GM18520 (cell line): Measurements from ENCODE around the gene PYGM.
A peak's percentile ranks its signal among the peaks of the same experiment; 100 is the strongest.

Source experiments
- ATAC-seq: cut with Tn5 transposase; IDR thresholded peaks from one replicate; pipeline ENCODE4 v1.9.1; 2021; ENCODE audit not compliant: unreplicated experiment

PYGM gene

GRCh38 chr11:64759722-64760719 is at the start of gene PYGM:
Gene PYGM, minus strand, starts transcription at chr11:64759974. Its CDS starts 76 bp downstream, at chr11:64759898.
- no peak for ATAC-seq

- no peak for ATAC-seq
Observed at GRCh38 chr11:64805481-64805880, 45.7 kb upstream of the PYGM start.

- ATAC-seq: no peak
Observed at GRCh38 chr11:64804346-64805210, 44.8 kb upstream of the PYGM start.

- no peak for ATAC-seq
Observed at GRCh38 chr11:64803846-64804345, 44.1 kb upstream of the PYGM start.

- ATAC-seq: peak; percentile 47
Observed at GRCh38 chr11:64803158-64803845, 43.5 kb upstream of the PYGM start, which contains the start of gene MAP4K2. Gene MAP4K2, minus strand, starts transcription at chr11:64803214. Its CDS starts 65 bp downstream, at chr11:64803149.

DNA sequence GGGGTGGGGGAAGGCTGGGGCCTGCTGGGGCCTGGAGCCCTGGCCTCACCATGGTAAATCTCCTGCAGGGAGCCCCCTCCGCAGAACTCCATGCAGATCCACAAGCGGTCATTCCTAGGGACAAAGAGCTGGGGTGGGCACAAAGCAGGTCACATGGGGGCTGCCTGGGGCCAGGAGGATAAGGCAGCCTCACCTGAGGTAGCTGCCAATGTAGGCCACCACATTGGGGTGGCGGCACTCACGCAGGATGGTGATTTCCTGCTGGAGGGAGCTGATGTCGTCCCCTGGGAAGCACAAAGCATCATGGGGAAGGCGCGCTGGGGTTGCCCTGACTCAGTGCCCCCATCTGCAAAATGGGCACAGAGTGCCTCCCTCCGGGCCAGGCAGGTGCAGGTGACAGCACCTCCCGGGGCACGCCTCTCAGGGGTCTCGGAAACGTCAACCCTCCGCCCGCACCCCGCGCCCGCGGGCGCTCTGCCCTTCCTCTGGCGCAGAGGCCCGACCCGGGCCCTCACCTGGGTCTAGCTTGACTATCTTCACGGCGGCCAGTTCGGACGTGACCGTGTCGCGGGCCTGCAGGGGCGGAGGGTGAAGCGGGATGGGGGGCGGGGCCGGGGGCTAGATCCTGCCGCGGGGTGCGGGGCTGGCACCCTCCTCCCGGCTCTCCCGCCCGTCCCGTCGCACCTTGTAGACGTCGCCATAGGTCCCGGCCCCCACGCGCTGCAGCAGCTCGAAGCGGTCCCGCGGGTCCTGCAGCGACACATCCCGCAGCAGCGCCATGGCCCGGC is 42.8 kb upstream of the PYGM start:
- ATAC-seq: peak; percentile 18

- no peak for ATAC-seq
Observed at GRCh38 chr11:64801561-64802369, 42.0 kb upstream of the PYGM start.

- ATAC-seq: no peak
Observed at GRCh38 chr11:64801158-64801464, 41.3 kb upstream of the PYGM start.

DNA sequence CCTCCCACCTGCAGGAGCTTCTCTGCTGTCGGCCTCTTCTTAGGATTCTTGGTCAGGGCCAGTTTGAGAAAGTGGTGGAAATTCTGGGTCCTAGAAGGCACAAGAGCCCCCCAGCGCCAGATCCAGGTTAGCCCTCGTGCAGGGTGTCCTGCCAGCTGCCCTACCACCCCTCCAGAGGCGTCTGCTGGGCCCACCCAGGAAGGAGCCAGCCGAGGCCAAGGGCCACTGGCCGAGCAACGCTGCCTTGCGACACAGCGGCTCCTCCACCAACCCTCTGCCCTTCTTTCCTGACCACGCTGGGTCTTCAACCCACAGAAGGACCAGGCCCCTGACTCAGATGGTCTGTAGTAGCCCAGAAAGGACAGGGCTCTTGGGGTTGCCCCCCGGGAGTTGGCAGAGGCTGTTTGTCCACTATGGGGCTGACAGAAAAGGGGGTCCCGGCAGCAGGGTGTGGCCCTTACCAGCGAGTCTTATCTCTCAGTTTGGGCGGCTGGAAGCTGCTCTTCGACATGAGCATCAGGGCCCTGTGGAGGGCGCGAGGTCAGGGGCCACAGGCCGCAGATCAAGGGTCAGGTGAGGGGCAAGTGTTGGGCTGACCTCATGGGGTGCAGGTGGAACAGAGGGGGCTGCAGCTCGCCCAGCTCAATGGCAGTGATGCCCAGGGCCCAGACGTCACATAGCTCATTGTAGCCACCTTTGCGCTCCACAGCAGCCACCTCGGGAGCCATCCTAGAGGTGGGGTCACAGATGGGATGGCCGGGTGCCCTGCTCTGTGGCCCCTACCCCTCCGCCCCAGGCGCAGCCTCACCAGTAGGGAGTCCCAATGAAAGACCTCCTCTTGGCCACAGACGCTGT is 40.8 kb upstream of the PYGM start:
- ATAC-seq: no peak

- no peak for ATAC-seq
Observed at GRCh38 chr11:64799623-64800302, 40.0 kb upstream of the PYGM start.

GRCh38 chr11:64799256-64799622 is 39.5 kb upstream of the PYGM start:
- ATAC-seq: no peak

DNA sequence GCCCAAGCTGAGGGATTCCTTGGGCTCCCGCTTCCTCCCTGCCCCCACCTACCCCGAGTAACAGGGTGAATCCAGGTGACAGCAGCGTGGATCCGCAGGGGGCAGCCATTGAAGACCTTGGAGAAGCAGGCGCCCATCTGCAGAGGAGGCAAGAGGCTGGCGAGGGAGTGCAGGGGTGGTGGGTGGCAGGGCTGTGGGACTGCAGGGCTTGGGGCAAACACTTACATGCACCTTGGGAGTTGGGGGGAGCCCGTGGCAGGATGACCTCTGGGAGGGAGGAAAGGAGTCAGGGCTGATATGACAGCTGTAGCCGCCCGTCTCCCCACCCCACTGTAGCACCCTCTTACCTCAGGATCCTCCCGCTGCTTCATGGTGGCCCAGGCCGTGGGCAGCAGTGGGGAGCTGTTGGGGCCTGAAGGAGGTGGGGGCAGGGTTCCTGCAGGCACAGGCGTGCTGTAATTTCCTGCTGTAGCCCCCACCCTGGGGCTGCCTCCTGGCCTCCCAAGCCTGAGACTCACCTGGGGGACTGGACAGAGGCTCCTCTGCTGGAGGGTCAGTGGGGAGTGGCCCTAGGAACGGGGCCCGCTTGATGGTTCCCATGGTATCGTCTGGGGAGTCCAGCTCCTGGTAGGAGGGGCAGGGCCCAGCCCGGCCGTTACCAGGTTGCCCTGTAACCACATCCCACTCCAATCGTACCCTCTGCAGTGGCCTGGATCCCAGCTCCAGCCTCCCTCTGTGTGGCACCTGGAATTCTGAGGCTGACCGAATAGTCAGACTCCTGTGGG is 37.2 kb upstream of the PYGM start:
- no peak for ATAC-seq

GRCh38 chr11:64796047-64796756 is 36.4 kb upstream of the PYGM start:
- ATAC-seq: no peak

DNA sequence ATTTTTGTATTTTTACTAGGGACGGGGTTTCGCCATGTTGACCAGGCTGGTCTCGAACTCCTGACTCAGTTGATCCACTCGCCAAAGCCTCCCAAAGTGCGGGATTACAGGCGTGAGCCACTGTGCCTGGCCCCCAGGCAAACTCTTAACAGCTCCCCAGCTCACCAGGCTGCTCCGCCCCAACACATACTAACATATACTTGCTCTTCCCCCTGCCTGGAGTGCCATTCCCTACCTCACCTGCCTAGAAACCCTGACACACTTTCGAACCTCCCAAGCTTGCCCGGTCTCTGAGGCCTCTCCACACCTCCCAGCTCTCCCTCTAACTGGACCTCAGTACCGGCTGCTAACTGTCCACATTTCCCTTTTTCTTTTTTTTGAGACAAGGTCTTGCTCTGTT is 34.8 kb upstream of the PYGM start:
- no peak for ATAC-seq

GRCh38 chr11:64793271-64794160 is 33.7 kb upstream of the PYGM start:
- ATAC-seq: no peak
